CD4-positive, alpha-beta T cell treated with Interleukin-4 for 1 hour (primary cell): Measurements from ENCODE around the gene DCST2.

Experiments used
- DNase-seq, 2 donors: peaks; one replicate each; pipeline ENCODE4 v3.0.0-alpha.2; 2020 to 2022

The DCST2 gene

GRCh38 chr1:155008015-155008941 lies 25.3 kb downstream of the DCST2 start:
- no peak for DNase-seq

DNA sequence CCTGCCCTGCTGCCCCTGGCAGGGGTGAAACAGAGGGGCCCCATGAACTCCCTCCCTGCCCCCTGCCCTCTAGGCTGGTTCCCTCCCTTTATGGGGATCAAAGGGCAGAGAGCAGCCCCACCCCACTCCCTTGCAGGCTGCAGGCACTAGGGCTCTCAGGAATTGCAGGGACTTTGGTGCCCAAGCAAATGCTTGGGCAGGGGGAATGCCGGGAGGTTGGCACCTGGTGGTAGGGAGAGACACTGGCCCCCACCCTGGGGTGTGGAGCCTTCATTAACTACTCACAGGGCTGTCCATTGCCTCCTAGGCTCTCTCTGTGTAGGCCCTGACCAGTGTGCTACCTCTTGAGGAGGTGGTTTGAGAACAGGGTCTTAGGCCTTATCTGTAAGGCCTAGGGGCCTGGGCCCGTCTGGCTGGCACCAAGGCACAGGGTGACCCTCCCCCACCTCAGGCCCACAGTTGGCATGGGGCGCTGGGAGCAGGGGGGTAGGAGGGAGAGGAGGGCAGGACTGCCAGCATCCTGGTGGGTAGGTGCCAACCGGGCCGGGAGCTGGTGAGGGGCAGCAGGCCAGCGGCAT lies 26.2 kb downstream of the DCST2 start:
- DNase-seq: no peak

DNA sequence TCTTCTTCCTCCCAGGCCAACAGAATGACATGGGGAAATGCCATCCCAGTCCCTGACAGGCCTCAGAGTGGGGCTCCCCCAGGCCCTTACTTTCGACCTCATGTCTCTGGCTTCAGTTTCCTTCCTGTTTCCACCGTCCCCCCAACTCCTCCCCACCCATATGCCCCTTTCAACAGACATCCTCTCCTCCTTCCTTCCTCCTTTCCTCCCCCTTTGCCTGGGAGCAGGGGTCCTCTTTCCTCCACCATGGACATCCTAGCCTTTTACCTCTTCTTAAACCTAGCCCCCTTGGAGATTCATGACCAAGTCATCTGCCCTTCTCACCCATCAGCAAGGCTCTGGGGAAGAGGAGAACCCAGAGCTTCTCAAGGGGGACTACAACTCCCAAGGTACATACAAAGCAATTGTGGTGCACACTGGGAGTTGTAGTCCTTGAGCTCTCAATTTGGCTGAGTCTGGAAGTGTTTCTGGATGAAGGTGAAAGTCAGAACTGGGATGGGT lies 26.9 kb downstream of the DCST2 start:
- DNase-seq: peak; percentile 55 to 67

- peak; percentile 45 to 54 for DNase-seq
These were observed 28.2 kb downstream of the DCST2 start for GRCh38 chr1:155005076-155006011.

DNA sequence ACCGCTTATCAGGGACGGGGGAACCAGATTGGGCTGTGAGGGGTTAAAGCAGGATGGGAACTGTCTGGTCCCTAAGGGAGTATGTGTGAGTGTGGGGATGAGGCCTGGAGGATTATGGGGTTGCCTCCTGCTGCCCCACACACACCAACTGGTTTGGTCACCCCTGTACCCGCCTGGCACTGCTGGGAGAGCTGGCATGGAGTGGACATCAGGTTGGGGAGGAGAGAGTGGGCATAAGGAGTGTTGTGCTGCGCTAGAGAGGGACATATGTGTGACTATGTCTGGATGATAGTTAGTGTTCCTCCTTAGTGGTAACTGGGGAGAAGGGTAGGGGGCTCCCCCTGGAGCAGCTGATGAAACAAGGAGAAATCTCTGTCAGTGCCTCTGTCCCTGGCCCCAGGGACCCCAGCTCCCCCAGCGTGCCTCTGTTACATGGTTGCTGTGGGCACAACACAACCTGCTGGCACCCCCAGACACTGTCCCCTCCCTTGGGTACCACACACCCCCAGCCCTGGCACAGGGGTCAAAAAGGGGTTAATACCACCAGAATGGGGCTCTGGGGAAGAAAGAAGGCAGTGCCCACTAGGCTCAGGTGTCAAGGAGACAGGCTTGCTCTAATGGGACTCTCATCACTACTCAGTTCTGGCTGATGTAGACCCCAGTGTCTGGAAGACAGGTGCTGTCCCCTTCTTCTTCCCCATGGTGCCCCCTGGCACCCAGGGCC lies 29.1 kb downstream of the DCST2 start:
- DNase-seq: no peak

GRCh38 chr1:155003766-155004351 lies 29.7 kb downstream of the DCST2 start:
- DNase-seq: no peak

GRCh38 chr1:155003227-155003765 lies 30.3 kb downstream of the DCST2 start:
- no peak for DNase-seq

DNA sequence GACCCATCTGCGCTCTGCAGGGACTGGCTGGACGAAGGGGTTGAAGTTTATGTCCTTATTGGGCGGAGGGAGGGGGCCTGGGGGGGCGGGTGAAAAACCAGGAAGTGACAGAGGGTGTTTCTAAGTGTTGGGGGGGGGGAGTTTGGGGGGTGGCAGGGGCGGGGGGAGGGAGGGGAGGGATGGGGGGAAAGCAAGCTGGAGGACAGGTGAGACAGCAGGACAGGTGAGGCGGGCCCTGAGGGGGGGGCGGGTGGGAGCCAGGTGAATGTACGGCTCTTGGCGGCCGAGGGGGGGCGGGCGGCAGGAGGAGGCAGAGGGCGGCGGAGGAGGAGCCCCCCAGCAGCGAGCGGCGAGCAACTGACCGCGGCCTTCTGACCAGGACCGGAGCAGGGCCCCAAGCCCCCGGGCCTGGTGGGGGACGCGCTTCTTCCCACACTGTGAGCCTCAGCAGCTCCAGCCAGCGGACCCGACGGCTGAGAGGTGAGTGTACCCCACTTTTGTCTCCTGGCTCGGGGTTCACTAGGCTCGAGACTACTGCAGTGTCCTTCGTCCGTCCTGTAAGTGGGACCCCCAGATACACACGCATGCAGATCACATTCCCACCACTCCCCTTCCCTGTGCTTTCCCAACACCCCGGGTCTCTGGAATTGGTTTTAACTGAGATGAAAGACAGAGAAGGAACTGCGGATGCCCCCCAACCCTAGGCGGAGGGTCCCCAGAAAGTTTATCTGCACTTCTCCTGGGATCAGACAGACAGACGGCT lies 30.9 kb downstream of the DCST2 start, which contains the start of gene ZBTB7B:
Gene ZBTB7B, plus strand, starts transcription at position 339 of the 763 bp plus-strand sequence. CDS start 11,859 bp downstream, outside the sequence.
- DNase-seq: no peak

DNA sequence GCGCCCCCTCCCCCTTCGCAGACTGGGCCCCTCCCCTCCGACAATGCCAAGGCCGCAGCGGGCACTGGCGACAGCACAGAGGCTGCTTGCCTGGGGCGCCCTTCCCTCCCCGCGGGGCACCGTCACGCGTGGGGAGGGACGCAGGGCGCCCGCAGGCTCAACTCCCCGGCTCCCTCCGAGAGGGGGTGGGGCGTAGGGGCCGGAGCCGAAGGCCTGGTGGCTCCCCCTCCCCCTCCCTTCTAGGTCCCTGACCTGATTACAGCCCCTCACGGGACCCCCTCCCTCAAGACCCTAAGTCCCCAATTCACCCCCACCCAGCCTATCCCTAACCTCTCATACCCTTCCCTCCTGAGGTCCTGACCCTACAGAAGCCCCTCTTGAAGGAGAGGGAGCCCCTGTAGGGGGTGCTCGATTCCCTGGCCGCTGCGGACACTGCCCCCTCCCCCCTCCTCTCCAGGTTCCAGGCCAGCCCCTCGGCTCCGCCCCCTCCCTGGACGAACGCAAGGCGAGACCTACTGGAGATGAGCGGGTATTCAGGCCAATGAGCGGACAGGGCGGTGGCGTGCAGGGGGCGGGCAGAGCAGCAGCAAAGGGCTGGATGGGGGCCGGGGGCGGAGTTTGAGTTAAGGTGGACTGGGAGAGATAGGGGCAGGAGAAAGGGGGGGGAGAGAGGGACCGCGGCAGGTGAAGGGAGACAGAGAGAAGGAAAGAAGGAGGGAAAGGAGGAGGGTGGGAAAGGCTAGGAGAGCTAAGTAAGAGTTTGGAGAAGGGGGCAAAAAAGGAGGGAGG lies 31.7 kb downstream of the DCST2 start:
- DNase-seq: peak; percentile 98

GRCh38 chr1:155001425-155001674 lies 32.2 kb downstream of the DCST2 start:
- DNase-seq: no peak

DNA sequence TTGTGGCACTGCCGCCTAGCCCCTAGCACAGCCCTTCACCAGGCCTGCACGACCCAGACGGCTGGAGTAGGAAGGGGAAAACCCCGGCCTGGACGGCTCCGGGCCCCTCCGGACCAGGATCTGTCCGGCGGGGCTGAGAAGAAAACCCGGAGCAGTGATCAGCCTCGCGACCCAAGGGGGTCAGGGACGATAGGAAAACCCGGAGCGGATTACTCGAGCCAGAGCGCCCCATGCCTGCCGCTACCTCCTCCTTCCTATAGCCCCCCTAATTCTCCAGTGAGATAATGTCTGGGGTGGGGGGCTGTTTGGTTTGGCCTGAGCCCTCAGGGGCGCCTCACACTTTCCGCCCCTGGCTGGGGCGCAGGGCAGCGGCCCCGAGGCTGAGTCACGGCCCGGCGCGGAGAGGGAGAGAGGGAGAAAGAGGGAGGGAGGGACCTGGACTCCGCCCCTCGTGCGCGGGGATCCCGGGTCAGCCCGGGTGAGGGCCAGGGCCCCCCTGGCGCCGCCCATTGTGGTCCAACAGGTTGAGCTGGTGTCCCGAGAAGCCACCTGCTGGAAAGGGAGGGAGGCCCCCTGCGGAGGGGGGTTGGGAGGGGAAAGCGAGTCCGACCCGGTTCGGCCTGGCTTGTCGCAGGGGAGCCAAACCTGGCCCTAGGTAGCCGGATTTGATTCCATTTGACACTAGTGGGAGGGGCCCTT lies 32.7 kb downstream of the DCST2 start:
- DNase-seq: peak; percentile 73 to 83

- no peak for DNase-seq
These were observed 33.2 kb downstream of the DCST2 start for GRCh38 chr1:155000411-155000725.

DNA sequence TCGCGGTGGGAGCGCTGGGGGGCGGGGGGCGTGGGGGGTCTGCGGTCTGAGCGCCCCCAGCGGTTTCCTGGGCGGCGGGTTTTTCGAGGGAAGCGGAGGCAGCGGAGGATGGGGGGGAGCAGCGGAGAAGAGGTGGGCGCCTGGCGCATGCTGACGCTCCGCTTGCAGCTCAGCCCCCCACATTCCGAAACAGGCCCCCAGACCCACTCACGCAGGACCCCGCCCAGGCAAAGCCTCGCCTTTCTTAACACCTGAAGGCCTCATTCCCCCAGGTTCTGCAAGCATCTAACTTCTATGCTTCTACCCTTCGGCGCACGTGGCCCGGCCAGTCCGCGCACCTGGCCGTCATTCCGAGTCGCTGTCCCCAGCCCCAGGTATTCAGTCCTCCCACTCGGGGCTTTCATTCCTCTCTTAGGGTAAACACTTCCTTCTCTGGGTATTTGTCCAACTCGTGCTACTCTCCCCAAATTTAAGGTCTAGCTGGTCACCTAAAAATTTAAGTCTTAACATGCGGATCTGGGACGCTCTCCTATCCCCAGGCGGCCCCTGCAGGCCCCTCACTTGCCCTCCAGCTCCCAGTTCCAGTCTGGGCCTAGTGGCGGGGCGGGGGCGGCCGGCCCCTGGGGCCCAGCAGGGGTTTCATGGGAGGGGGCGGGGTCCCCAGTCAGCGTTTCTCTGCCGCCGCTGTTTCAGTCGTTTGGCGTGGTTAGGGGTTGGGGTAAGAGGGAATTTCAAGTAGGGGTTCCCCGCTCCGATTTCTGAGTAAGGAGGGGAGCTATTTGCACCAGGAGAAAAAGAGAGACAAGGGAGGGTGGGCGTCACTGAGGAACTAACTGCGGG lies 33.8 kb downstream of the DCST2 start:
- DNase-seq: peak; percentile 45 to 66

GRCh38 chr1:154998818-154999570 lies 34.6 kb downstream of the DCST2 start:
- peak; percentile 77 to 78 for DNase-seq

DNA sequence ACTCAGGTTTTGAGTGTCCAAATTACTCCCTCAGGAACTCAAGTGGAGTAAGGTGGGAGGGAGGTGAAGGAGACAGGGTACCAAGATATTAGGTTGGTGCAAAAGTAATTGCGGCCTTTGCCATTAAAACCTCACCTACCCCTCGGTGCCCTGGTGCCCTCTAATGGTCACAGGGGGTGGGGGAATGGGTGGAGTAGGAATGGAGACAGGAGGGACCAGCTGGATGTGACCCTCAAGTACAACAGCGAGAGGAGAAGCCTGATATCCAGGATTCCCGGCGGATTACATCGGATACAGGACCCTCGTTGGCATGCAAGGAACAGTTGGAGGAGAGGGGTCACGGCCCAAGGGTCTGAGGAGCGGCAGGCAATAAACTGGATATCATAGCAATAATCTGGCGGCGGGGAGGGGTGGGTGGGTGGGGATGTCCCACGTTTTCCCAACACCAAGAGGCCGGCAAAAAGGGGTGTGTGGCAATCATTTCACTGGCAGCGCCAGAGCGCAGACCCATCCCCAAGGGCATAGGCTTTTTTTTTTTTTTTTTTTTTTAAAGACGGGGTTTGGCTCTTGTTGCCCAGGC lies 35.3 kb downstream of the DCST2 start:
- DNase-seq: no peak

GRCh38 chr1:154996966-154997701 lies 36.4 kb downstream of the DCST2 start:
- no peak for DNase-seq
